Right kidney (tissue), 1 donor: ENCODE measurements around the gene SH3BP2.

ENCODE experiments used
- DNase-seq: peaks from one replicate; pipeline ENCODE4 v3.0.0-alpha.2; 2016

Gene SH3BP2

DNA sequence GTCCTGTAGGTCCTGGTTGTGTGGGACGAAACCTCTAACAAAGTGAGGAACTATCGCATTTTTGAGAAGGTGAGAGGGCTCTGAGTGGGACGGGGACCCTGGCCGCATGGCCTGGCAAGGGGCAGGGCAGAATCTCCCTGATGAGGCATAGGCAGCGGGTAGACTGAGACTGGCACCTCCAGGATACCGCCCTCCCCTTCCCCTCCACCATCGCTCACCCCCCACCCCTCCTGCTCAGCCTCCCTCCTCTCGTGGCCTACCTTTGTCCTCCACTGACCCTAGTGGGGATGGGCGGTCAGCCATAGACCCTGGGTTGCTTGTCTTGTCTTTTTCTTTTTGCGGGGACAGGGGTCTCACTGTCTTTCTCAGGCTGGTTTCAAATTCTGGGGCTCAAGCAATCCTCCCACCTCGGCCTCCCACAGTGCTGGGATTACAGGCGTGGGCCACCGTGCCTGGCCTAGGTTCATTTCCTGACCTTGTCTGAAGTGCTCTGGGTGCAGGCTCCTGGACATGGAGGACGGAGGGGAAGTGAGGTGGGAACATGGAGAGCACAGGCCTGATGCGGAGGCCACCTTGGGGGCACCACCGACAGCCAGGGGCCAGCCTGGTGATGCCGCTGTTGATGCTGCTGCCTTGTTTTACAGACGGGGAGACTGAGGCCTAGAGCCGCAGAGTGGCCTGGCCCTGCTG, 40.2 kb downstream of the SH3BP2 start:
- DNase-seq, result no peak

DNA sequence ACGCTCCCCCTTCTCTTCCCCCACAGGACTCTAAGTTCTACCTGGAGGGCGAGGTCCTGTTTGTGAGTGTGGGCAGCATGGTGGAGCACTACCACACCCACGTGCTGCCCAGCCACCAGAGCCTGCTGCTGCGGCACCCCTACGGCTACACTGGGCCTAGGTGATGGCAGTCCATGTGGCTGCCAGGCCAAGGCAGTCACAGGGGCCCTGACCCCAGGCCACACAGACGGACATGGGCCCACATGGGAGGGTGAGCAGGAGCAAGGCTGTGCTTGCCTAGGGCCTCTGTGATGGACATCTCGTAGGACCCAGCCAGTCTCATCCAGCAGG, 40.8 kb downstream of the SH3BP2 start:
- DNase-seq, result no peak

GRCh38 chr4:2834001-2834921, 41.4 kb downstream of the SH3BP2 start:
- no peak for DNase-seq

- no peak for DNase-seq
These were observed 43.1 kb downstream of the SH3BP2 start for GRCh38 chr4:2835978-2836377.

- no peak for DNase-seq
These were observed 43.5 kb downstream of the SH3BP2 start for GRCh38 chr4:2836391-2836859.

DNA sequence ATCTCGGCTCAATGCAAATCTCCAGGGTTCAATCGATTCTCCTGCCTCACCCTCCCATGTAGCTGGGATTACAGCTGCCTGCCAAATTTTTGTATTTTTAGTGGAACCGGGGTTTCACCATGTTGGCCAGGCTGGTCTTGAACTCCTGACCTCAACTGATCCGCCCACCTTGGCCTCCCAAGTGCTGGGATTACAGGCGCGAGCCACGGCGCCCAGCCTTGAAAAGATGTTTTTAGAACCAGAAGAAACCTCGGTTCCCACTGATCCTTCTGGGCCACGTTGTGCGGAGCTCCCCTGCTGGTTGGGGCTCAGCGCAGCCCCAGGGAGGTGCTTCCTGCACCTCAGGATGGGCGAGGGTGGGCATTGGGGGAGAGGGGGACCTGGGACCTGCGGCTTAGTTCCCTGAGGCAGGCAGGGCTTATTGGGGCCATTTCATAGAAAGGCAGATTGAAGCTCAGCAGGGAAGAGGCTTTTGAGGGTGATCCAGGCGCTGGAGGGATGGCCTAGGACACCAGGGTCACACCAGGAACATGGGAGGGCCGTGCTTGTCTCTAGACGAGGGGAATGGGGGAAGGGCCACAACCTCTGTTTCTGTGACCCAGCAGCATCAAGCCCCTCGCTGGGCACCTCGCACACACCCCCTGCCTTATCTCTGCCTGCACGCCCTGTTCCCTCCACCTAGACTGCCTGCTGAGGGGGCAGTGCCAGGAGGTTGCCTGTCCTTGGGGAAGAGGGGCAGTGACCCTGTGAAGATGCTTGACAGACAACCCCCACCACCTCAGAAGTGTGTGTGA, 44.4 kb downstream of the SH3BP2 start:
- DNase-seq, result no peak

DNA sequence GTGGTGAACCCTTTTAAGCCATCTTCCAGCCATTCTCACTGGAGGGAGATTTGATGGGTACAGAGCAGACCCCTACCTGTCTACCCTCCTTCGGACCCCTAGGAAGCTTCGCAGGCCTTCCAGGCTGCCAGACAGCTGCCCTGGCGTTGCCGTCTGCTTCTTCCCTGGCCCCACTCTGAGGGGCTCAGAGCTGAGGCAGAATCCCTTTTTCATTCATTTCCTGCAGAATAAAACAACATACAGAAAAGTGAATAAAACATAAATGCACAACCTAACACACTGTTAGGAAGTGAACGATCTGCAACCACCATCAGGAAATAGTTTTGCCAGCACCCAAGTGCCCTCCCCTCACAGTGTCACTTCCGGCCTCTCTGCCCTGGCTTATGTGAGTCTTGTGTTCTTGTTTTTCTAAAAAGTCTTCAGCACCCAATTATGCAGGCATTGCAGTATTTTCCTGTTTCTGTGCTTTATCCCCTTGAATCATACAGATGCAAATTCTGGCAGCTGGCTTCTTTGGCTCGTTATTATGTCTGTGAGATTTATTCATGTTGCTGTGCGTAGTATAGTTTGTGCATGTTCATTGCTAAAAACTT, 45.1 kb downstream of the SH3BP2 start:
- DNase-seq, result no peak

- no peak for DNase-seq
These were observed 46.2 kb downstream of the SH3BP2 start for GRCh38 chr4:2839060-2839459.

GRCh38 chr4:2842687-2843262, 49.9 kb downstream of the SH3BP2 start:
- DNase-seq, result peak; percentile 10

- peak; percentile 98 for DNase-seq
These were observed 50.5 kb downstream of the SH3BP2 start, which contains the start of gene ADD1 for GRCh38 chr4:2843263-2843940. TSS of gene ADD1 (plus strand) at chr4:2843844. CDS start at chr4:2875916, 32,072 bp downstream.

DNA sequence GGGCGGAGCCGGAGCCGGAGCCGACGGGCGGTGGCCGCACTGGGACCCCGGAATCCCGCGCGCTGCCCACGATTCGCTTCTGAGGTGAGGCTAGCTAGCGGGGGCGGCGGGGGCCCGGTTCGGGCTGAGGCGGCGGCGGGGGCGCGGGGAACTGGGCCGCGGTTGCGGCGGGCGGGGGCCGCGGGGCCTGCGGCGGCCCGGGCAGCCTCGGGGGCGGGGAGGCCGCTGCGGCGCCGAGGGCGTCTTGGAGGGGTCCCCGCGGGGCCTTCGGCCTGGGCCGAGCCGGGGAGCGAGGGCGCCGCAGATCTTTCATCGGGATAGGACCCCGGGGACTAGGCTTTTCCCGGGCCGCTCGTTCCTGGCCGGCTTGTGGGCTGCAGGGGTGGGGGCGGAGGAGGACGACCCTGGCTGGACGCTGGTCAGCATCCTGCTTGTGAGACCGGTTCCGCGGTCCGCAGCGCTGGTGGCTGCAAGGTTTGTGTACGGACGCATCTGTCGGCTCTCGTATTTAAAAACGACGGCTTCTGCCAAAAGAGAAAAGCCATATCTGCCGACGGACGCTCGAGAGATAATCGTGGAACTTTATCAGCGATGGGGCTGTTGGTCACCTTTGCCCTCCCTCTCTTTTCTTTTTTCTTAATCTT, 51.2 kb downstream of the SH3BP2 start:
- DNase-seq, result peak; percentile 72

- DNase-seq, result no peak
These were observed 53.3 kb downstream of the SH3BP2 start for GRCh38 chr4:2846172-2846571.

GRCh38 chr4:2847302-2847871, 54.5 kb downstream of the SH3BP2 start:
- DNase-seq, result no peak

GRCh38 chr4:2848449-2848848, 55.6 kb downstream of the SH3BP2 start:
- DNase-seq, result no peak

DNA sequence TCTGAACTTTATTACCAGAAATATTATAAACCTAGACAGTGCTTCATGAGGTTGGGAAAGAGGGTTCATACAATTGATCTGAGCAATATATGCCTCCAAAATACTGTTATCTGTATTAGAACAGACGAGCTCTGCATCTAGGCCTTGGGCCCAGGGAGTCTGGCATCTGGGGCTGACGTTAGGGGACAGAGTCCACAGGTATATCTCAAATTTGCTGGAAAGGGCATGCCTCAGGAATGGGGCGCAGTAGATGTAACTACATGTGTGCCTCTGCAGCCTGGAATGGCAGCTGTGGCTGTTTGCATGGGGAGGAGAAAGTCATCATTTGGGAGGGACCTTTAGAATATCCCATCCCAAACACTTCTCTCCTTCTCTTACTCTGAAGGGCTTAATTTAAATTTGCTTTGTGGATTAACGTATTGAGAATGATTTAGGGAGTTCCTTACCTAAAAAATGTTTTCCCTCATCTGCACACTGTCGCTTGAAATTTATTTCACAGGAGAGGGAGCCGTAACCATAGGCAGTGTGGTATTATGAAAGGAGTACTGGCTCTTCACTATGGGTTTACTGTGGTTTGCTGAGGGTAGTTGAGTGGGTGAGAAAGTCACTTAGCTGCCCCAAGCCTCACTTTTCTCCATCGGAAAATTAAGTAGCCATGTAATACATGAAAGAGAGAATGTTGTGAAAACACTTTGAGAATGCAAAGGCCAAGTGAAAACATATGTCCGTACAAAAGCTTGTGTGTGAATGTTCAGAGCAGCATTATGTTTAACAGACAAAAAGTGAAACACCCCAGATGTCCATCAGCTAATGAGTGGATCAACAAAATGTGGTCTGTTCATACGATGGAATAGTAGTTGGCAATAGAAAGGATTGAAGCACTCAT, 56.6 kb downstream of the SH3BP2 start:
- no peak for DNase-seq

GRCh38 chr4:2850966-2851798, 58.3 kb downstream of the SH3BP2 start:
- DNase-seq, result no peak

DNA sequence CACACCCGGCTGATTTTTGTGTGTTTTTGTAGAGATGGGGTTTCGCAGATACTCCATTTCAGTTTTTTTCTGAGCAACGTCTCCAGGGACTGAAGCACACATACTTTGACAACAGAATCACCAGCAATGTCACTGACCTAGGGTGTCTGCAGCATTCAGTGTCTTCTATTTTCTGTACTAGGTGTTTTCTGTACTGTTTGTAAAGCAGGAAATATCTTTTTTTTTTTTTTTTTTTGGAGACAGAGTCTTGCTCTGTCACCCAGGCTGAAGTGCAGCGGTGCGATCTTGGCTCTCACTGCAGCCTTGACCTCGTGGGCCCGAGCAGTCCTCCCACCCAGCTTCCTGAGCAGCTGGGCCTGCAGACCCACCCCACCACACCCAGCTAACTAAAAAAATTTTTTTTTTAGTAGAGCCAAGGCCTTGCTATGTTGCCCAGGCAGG, 59.6 kb downstream of the SH3BP2 start:
- DNase-seq, result no peak

- no peak for DNase-seq
These were observed 62.7 kb downstream of the SH3BP2 start for GRCh38 chr4:2855584-2855983.
